Activated T-helper 1 cell treated with anti-CD3 and anti-CD28 coated beads, Interleukin-12 subunit alpha, Interleukin-12 subunit beta, Interleukin-2, Interleukin-4 antibody, amounts not matched to agents 30 ng/mL and 10 ng/mL and 1 ng/mL, durations not matched to agents 14 hours and 24 hours and 36 hours (primary cell): ENCODE data around the gene BCKDHB. TPM values are rescaled to one million over a fixed set of nuclear protein-coding genes. Genes with fewer than 3 reads are reported as not detected.

Experiments
- DNase-seq: peaks from one replicate; pipeline ENCODE4 v3.0.0; 2021; ENCODE audit warnings: low spot score
- H3K27ac Mint-ChIP-seq: one replicate; pipeline ENCODE4 v1.8.0; 2021; ENCODE audit warnings: mild to moderate bottlenecking, mixed read lengths
- H3K27me3 Mint-ChIP-seq: one replicate; pipeline ENCODE4 v1.8.0; 2022; ENCODE audit warnings: mild to moderate bottlenecking, moderate library complexity, mixed read lengths; ENCODE audit not compliant: insufficient read depth
- H3K36me3 Mint-ChIP-seq: one replicate; pipeline ENCODE4 v1.8.0; 2021; ENCODE audit warnings: low read depth, mixed read lengths
- H3K4me1 Mint-ChIP-seq: one replicate; pipeline ENCODE4 v1.8.0; 2021; ENCODE audit warnings: low read depth, mixed read lengths
- H3K4me3 Mint-ChIP-seq: one replicate; pipeline ENCODE4 v1.8.0; 2021; ENCODE audit warnings: mild to moderate bottlenecking, moderate library complexity, mixed read lengths
- H3K9me3 Mint-ChIP-seq: one replicate; pipeline ENCODE4 v1.8.0; 2021; ENCODE audit warnings: mixed read lengths
- intact Hi-C: fragments of 100-400 bp; cut with micrococcal nuclease; formaldehyde crosslinking; loops from one replicate; pipeline ENCODE4 v1.15.1; 2024
- total RNA-seq: library from RNA; stranded (reverse); gene quantifications from 2 replicates; pipeline ENCODE4 v1.2.3, GENCODE V29; 2022

BCKDHB gene
- total RNA-seq, 1 donor from 2014 or later: 13.3 TPM

DNA sequence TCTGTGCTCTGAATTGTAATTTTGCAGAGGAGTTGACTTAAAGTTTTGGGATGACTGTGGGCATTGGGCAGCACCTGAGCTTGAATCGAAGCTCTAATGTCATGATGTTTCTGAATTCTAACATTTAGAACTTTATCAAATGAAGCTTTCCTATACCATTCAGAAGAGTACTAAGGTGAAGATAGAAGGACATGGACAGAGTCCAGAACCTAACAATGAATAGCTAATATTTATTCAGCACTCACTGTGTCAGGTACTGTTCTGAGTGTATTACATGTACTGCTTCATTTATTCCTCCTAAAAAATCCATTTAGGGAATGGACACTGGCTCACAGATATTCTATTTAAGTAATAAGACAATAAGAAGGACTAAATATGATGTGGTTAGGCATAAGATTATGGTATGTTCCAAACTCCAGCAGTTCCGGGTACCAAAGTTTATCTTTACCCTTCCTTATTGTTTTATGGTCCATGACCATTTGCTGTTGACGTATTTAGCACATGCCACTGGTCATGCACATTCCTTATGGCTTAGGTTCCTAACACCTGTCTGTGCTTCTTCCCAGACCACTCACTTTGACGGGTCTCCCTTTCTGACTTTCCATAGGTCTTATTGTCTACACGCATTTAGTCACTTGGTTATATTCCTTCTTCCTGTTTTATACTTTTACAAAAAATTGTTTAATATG lies 20.3 kb downstream of the BCKDHB start:
- no peaks in the 10 kb centered on the region for H3K36me3 Mint-ChIP-seq
- H3K27me3 Mint-ChIP-seq: no peaks in the 10 kb centered on the region
- H3K4me1 Mint-ChIP-seq: no peaks in the 10 kb centered on the region
- no peak overlapping the region for H3K4me3 Mint-ChIP-seq
- intact Hi-C loops: no loop called here
- H3K27ac Mint-ChIP-seq: no peak overlapping the region
- peaks cover 5% of the 10 kb centered on the region for H3K9me3 Mint-ChIP-seq
- DNase-seq: no peak

DNA sequence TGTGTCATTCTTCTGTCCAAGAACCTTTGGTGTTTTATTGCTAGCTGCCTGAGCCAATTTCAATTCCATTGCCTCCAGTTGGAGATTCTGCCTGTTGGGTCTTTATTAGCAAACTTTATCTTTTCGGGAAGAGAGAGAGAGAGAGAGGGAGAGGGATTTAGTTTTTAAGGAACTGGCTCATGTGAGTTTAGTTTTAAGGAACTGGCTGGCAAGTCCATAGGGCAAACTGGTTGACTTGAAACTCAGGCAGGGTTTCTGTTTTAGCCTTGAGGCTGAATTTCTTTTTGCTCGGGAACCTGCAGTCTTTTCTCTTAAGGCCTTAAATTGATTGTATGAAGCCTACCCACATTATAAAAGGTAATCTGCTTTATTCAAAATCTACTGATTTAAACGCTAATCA lies 23.0 kb downstream of the BCKDHB start:
- H3K9me3 Mint-ChIP-seq: no peaks in the 10 kb centered on the region
- intact Hi-C loops: no loop called here
- H3K27ac Mint-ChIP-seq: no peak overlapping the region
- H3K4me1 Mint-ChIP-seq: no peaks in the 10 kb centered on the region
- peaks cover 1% of the 10 kb centered on the region for H3K36me3 Mint-ChIP-seq
- no peaks in the 10 kb centered on the region for H3K27me3 Mint-ChIP-seq
- H3K4me3 Mint-ChIP-seq: no peak overlapping the region
- DNase-seq: no peak

DNA sequence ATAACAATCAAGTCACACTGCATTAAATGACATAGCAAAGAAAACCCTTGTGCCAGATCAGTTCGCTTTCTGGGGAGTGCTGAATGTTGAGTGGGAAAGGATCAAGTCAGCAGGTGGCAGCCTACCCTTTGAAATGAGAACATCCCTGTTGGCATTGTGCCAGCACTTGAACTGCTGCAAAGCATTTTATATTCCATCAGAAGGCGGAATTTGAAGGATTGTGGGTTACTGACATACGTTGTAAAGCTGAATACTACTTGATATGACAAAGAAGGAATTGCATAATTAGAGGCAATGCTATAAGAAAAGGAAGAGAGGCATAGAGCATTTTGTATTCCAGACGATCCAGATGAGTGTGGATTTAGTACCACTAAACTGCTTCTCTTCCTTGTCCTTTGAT lies 26.5 kb downstream of the BCKDHB start:
- no peaks in the 10 kb centered on the region for H3K4me1 Mint-ChIP-seq
- intact Hi-C loops: loop anchor here (10.0 kb wide), 1 partner anchor 202 kb away; no protein-coding TSS in a partner anchor
- H3K27ac Mint-ChIP-seq: no peak overlapping the region
- peaks cover 1% of the 10 kb centered on the region for H3K36me3 Mint-ChIP-seq
- H3K4me3 Mint-ChIP-seq: no peak overlapping the region
- H3K9me3 Mint-ChIP-seq: no peaks in the 10 kb centered on the region
- no peak for DNase-seq
- no peaks in the 10 kb centered on the region for H3K27me3 Mint-ChIP-seq

DNA sequence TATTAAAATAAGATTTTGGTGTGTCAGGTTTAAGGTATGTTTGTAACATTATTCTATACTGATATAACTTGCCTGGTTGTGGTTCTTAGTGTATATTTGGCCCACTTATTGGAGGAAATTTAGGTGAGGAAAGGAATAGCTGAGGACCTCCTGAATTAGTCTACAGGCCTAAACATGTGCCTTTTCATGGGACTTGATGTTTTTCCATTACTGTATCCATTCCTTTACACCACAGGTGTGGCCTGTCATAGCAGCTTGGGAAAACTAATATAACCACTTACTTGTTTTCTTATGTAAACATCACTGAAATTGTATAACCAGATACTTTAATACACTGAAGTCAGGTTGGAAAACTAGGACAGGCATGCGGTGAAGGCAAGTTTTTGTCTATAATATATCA lies 27.6 kb downstream of the BCKDHB start:
- Mint-ChIP-seq H3K9me3 (no peaks in the 10 kb centered on the region), H3K36me3 (peaks cover 1% of the 10 kb centered on the region), H3K27me3 (no peaks in the 10 kb centered on the region), H3K4me1 (no peaks in the 10 kb centered on the region), H3K27ac (no peak overlapping the region), H3K4me3 (no peak overlapping the region)
- DNase-seq: no peak
- intact Hi-C loops: loop anchor here (10.0 kb wide), 1 partner anchor 201 kb away; no protein-coding TSS in a partner anchor

DNA sequence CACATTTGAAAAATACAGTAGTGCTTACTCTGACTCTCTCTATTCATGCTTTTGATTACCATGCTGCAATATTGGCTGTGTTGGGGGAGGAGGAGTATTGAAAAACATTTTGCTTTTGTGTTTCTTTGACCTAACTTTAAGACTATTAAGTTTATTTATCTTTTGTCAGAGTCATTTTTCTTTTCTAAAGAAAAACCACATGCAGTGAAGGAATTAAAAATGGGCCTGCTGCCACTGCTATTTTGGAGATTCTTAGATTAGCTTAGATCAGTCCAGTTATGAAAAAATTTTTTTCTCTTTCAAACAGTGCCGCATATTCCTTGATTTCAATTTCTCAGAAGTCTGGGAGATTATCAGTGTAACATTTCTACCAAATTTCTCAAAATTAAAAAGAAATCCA lies 36.1 kb downstream of the BCKDHB start:
- intact Hi-C loops: no loop called here
- Mint-ChIP-seq H3K4me1 (no peaks in the 10 kb centered on the region), H3K27me3 (no peaks in the 10 kb centered on the region), H3K9me3 (no peaks in the 10 kb centered on the region), H3K27ac (no peak overlapping the region), H3K36me3 (peaks cover 5% of the 10 kb centered on the region), H3K4me3 (no peak overlapping the region)
- DNase-seq: no peak

DNA sequence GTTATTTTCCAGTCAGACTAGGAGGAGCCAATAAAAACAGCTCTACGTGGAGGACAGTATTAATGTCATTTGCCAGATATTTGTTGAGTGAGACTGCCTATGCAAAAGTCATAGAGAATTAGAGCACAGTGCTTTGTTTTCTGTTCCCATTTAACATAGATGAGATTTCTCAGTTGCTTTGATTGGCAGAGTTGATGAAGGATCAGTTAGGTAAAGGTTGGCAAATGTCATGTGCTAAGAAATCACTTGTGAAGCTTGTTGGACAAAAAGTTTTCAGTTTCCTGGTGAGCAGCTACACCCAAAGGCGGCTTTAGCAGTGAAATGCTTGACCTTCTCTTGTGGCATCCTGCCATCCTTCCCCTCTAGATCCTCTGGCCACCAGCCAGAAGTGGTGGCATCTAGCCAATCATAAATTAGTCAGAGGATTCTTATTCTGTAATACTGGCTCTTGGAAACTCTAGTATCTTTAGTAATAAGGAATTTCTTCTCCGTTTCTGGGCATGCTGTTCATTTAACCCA lies 37.0 kb downstream of the BCKDHB start:
- Mint-ChIP-seq H3K9me3 (no peaks in the 10 kb centered on the region), H3K27me3 (no peaks in the 10 kb centered on the region)

DNA sequence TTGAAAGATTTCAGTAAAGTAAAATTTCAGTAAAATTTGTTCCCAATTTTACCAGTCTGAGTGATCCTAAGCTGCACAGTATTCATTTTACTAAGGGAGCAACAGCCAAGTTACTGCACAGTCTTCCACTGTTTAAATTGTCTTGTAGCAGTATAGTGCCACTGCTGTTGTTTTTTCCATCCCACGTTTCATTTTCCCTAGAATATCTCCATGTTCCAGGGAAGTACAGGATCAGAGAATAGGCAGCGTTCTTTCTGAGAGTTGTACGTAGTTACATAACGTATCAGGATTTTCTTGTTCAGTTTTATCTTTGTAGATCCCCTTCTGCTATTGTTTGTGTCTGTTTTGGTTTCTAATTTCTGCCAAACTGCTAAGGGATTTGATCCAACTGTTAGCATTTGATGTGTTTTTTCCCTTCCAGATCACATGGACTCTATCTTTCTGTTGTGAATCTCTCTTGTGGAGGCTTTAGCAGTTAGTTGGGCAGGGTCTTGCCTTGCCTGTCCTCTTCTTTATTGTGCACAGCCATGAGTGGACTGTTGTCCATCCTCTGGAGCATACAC lies 38.4 kb downstream of the BCKDHB start:
- intact Hi-C loops: no loop called here
- H3K27ac Mint-ChIP-seq: no peak overlapping the region
- H3K27me3 Mint-ChIP-seq: no peaks in the 10 kb centered on the region
- no peak for DNase-seq
- no peaks in the 10 kb centered on the region for H3K9me3 Mint-ChIP-seq
- H3K4me1 Mint-ChIP-seq: no peaks in the 10 kb centered on the region
- no peak overlapping the region for H3K4me3 Mint-ChIP-seq
- H3K36me3 Mint-ChIP-seq: peaks cover 9% of the 10 kb centered on the region

More for the DNA sequence above, 37.0 kb downstream of the BCKDHB start:
- DNase-seq: no peak
- Mint-ChIP-seq H3K4me3 (no peak overlapping the region), H3K36me3 (peaks cover 7% of the 10 kb centered on the region), H3K27ac (no peak overlapping the region), H3K4me1 (no peaks in the 10 kb centered on the region)
- intact Hi-C loops: no loop called here

DNA sequence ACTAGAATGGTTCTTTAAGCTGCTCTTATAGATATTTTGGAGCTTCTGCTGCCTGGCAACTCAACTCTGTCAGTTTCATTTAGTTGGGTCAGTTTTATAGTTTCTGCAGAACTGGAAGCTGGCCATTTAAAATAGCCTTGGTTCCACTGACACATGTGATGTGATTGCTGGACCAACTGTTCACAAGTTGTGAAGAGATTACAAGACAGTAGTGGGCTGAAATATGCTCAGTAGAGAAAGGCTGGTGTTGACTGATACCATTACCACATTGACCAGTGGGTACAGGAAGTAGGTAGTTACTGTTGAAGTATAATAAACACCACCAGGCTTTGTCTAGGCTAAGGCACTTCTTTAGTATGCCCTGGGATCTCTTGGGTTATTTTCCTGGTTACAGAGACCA lies 39.0 kb downstream of the BCKDHB start:
- intact Hi-C loops: no loop called here
- H3K4me3 Mint-ChIP-seq: no peak overlapping the region

DNA sequence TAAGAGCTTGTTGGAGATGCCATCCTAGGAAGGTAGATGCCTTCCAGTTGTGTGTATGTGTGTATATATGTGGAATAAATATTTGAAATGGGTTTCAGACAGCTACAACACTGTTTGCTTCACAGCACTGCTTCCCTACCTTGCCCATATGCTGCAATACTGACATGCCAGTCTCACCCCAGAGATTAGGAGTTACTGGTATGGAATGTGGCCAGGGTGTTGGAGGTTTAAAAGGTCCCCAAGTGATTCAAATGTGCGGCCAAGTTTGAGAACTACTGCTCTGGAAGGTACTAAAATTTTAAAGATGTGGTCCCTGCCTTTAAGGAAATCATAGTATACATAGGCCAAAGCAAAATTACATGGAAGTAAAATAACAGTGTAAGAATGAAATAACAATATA lies 39.5 kb downstream of the BCKDHB start:
- intact Hi-C loops: no loop called here
- no peak for DNase-seq
- H3K4me1 Mint-ChIP-seq: no peaks in the 10 kb centered on the region
- H3K27me3 Mint-ChIP-seq: no peaks in the 10 kb centered on the region
- H3K27ac Mint-ChIP-seq: no peak overlapping the region
- peaks cover 3% of the 10 kb centered on the region for H3K9me3 Mint-ChIP-seq
- H3K4me3 Mint-ChIP-seq: no peak overlapping the region
- peaks cover 9% of the 10 kb centered on the region for H3K36me3 Mint-ChIP-seq

More for the DNA sequence above, 39.0 kb downstream of the BCKDHB start:
- H3K27ac Mint-ChIP-seq: no peak overlapping the region
- peaks cover 3% of the 10 kb centered on the region for H3K9me3 Mint-ChIP-seq
- H3K27me3 Mint-ChIP-seq: no peaks in the 10 kb centered on the region
- DNase-seq: no peak
- peaks cover 9% of the 10 kb centered on the region for H3K36me3 Mint-ChIP-seq
- H3K4me1 Mint-ChIP-seq: no peaks in the 10 kb centered on the region

DNA sequence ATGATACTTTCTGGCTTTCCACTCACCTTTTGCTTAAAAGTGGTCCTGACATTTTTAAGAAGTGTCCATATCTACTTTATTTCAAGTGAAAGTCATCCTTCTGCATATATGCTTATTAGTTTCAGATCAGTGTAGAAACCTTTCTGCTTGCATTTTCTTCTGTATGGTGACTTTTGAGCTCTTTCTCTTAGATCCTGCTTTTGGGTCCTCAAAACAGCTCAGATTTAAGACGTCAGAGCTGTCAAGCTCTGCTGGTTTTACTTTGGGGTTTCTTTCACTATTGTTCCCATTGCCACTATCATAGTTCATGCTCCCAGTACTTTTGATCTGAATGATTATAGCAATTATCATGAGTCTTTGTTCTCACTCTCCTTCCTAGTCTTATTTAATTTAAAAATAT lies 41.7 kb downstream of the BCKDHB start:
- Mint-ChIP-seq H3K36me3 (peaks cover 9% of the 10 kb centered on the region), H3K4me1 (no peaks in the 10 kb centered on the region), H3K4me3 (no peak overlapping the region), H3K9me3 (peaks cover 3% of the 10 kb centered on the region), H3K27me3 (no peaks in the 10 kb centered on the region), H3K27ac (no peak overlapping the region)
- DNase-seq: no peak
- intact Hi-C loops: no loop called here

DNA sequence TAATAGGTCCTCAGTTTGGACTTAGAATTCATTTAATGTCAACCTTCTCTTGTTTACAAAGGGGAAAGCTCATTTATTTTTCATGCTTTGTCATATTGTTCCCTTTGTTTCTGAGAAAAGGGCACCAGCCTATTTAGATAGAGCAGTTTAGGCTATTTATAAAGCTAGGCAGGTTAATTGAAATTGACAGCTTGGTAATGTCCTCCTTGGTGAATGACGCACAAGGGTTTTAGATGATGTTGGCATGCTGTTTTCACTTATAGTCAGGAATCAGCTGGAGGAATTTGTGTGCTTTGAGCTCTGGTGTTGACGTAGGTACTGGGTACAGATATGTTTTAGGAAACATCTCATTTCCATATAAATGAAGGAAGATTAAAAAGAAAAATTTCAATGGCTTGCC lies 45.2 kb downstream of the BCKDHB start:
- Mint-ChIP-seq H3K4me3 (no peak overlapping the region), H3K4me1 (no peaks in the 10 kb centered on the region), H3K27ac (no peak overlapping the region), H3K27me3 (no peaks in the 10 kb centered on the region), H3K9me3 (peaks cover 3% of the 10 kb centered on the region), H3K36me3 (peaks cover 5% of the 10 kb centered on the region)
- no peak for DNase-seq
- intact Hi-C loops: no loop called here

DNA sequence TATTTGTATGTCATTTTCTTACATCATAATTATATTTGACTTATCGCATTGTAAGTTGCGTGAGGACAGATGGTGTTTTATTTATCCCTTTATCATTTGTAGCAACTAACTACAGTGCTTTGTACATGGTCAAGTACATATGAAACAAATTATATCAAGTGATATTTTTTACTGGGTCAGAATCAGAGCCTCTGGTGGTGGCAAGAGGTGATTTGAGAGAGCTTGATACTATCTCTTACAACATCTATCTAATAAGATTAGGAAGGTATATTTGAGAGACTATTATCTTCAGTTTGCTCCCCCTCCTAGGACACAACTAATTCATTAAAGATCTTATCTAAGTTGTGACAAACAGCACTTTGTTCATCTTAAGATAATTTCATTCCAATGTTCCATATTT lies 47.7 kb downstream of the BCKDHB start:
- no peak for DNase-seq
- Mint-ChIP-seq H3K36me3 (no peaks in the 10 kb centered on the region), H3K4me3 (no peak overlapping the region), H3K27me3 (no peaks in the 10 kb centered on the region), H3K4me1 (no peaks in the 10 kb centered on the region), H3K27ac (no peak overlapping the region), H3K9me3 (peaks cover 3% of the 10 kb centered on the region)
- intact Hi-C loops: no loop called here

DNA sequence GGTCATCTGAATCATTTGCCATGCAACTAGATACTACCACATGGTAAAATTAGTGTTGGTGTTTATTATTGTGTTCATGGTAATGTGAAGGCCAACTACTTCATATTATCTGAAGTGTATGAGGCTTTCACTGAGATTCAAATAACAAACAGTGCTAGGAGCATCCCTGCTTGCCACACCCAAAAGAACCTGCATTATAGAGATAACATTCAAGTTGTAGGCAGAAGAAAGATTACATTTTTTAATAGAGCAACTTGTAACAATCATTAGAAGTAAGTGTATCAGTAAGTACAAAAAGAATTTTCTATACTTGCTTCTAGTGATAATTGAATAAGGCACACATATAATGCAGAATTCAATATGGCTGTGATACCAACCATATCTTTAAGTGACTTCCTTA lies 49.8 kb downstream of the BCKDHB start:
- Mint-ChIP-seq H3K36me3 (no peaks in the 10 kb centered on the region), H3K27ac (no peak overlapping the region), H3K4me1 (no peaks in the 10 kb centered on the region), H3K9me3 (no peaks in the 10 kb centered on the region), H3K4me3 (no peak overlapping the region), H3K27me3 (no peaks in the 10 kb centered on the region)
- DNase-seq: no peak
- intact Hi-C loops: no loop called here
